Stimulated activated CD8-positive, alpha-beta memory T cell treated with anti-CD3 and anti-CD28 coated beads, Interleukin-7, amount 100 ng/mL, for 48 hours (primary cell): ENCODE results near the gene INHBC.

Experiments
- DNase-seq, 2 donors: peaks; one replicate each; pipeline ENCODE4 v3.0.0-alpha.2; 2020; ENCODE audit warnings: low read depth in 1 of 2; ENCODE audit errors: extremely low read depth in 1 of 2

Gene INHBC

GRCh38 chr12:57452937-57453509 lies 18.4 kb downstream of the INHBC start:
- no peak for DNase-seq

- DNase-seq: no peak
Measured at GRCh38 chr12:57454213-57454565, 19.6 kb downstream of the INHBC start.

- no peak for DNase-seq
Measured at GRCh38 chr12:57454566-57455373, 20.2 kb downstream of the INHBC start, which contains the start of gene INHBE. TSS of gene INHBE (plus strand) at chr12:57455307. CDS start at chr12:57455537, 230 bp downstream.

GRCh38 chr12:57455374-57456144 lies 21.0 kb downstream of the INHBC start:
- DNase-seq: no peak

- DNase-seq: no peak
Measured at GRCh38 chr12:57456145-57456700, 21.6 kb downstream of the INHBC start.

GRCh38 chr12:57456737-57457490 lies 22.3 kb downstream of the INHBC start:
- no peak for DNase-seq

GRCh38 chr12:57458665-57459054 lies 24.1 kb downstream of the INHBC start:
- DNase-seq: no peak

GRCh38 chr12:57459055-57459749 lies 24.6 kb downstream of the INHBC start:
- peak; percentile 86 to 96 for DNase-seq

GRCh38 chr12:57459750-57460467 lies 25.3 kb downstream of the INHBC start, which contains the start of gene GLI1:
TSS of gene GLI1 (plus strand) at chr12:57459785. CDS start at chr12:57463692, 3,907 bp downstream.
- DNase-seq: no peak

- no peak for DNase-seq
Measured at GRCh38 chr12:57460468-57460784, 25.8 kb downstream of the INHBC start.

- DNase-seq: no peak
Measured at GRCh38 chr12:57460841-57461275, 26.3 kb downstream of the INHBC start.

- no peak for DNase-seq
Measured at GRCh38 chr12:57461276-57461916, 26.8 kb downstream of the INHBC start.

- DNase-seq: no peak
Measured at GRCh38 chr12:57461917-57462250, 27.3 kb downstream of the INHBC start.

GRCh38 chr12:57462251-57462911 lies 27.8 kb downstream of the INHBC start:
- DNase-seq: peak; percentile 71 to 81

GRCh38 chr12:57462912-57463253 lies 28.3 kb downstream of the INHBC start:
- DNase-seq: no peak

GRCh38 chr12:57464569-57464968 lies 30.0 kb downstream of the INHBC start:
- no peak for DNase-seq

GRCh38 chr12:57465030-57465746 lies 30.6 kb downstream of the INHBC start:
- DNase-seq: no peak
